Kidney (tissue), 14 donors: Measurements from ENCODE around the gene RHEB. TPM values are rescaled to one million over a fixed set of nuclear protein-coding genes. Genes with fewer than 3 reads are reported as not detected.

Source experiments
- DNase-seq, 5 donors: peaks; one replicate each; pipeline ENCODE4 v3.0.0-alpha.2; 2013 to 2020
- FAIRE-seq: peaks from 2 replicates; lab custom pipeline; 2012; peaks lifted over from hg19 to GRCh38; lab: Jason Lieb, UNC
- H3K27ac ChIP-seq, 2 donors: one replicate each; pipeline ENCODE4 v1.7.0; 2013; ENCODE audit warnings: low read depth in 2 of 2, low read length in 2 of 2, inconsistent platforms in 1 of 2
- H3K27me3 ChIP-seq: one replicate; pipeline ENCODE4 v1.7.1; 2013; ENCODE audit warnings: low read length, inconsistent platforms; ENCODE audit not compliant: control insufficient read depth, insufficient read depth
- H3K36me3 ChIP-seq, 3 donors: one replicate each; pipeline versions ENCODE4 v1.7.0 to v1.7.1; 2013; ENCODE audit warnings: low read length in 3 of 3, control low read depth in 1 of 3, inconsistent platforms in 1 of 3; ENCODE audit not compliant: insufficient read depth in 3 of 3, control insufficient read depth in 2 of 3
- H3K4me1 ChIP-seq, 3 donors: one replicate each; pipeline versions ENCODE4 v1.7.0 to v1.7.1; 2013; ENCODE audit warnings: low read length in 3 of 3, inconsistent platforms in 1 of 3, low read depth in 1 of 3; ENCODE audit not compliant: control insufficient read depth in 2 of 3, insufficient read depth in 2 of 3
- H3K4me3 ChIP-seq, 3 donors: one replicate each; pipeline versions ENCODE4 v1.7.0 to v1.8.1; 2013; ENCODE audit warnings: low read length in 3 of 3, control low read depth in 1 of 3, inconsistent platforms in 1 of 3
- H3K9ac ChIP-seq, 3 donors: one replicate each; pipeline versions ENCODE4 v1.7.0 to v1.7.1; 2013; ENCODE audit warnings: low read length in 3 of 3, control low read depth in 1 of 3, inconsistent platforms in 1 of 3
- H3K9me3 ChIP-seq, 3 donors: one replicate each; pipeline versions ENCODE4 v1.7.0 to v1.7.1; 2013; ENCODE audit warnings: low read length in 3 of 3, control low read depth in 1 of 3, inconsistent platforms in 1 of 3; ENCODE audit not compliant: control insufficient read depth in 2 of 3, insufficient read depth in 1 of 3
- intact Hi-C: fragments of 100-400 bp; cut with DNase I; formaldehyde crosslinking; loops from one replicate; pipeline ENCODE4 v1.11.1; 2022
- polyA plus RNA-seq: library from polyadenylated mRNA; stranded (reverse); fragments of 350-450 nt; fragmentation: Illumina TruSeq; extraction: RNeasy Lipid Tissue Mini Kit (QIAGEN cat#74804); gene quantifications from one replicate; pipeline ENCODE4 v1.2.3, GENCODE V29; 2014; ENCODE audit warnings: low read depth, low replicate concordance; ENCODE audit not compliant: insufficient read depth
- total RNA-seq: library from RNA; stranded (reverse); fragmentation: NEBNext Ultra II Directional; extraction: Animal tissue kit (Norgen Biotek cat#: 25700); gene quantifications from one replicate; pipeline ENCODE4 v1.2.1, GENCODE V29; 2021
- TF ChIP-seq, protein P1 (sequence below): IDR thresholded peaks from 3 replicates; pipeline ENCODE4 v1.5.1; 2012; ENCODE audit warnings: mild to moderate bottlenecking, moderate library complexity, borderline replicate concordance; ENCODE audit not compliant: insufficient read depth; ENCODE audit errors: extremely low read depth
- donor health status: control.
- donor health status: control.
- donor health status: control.
- donor health status: control.
- donor health status: control.
- donor health status: DM: yes; HTN: yes; CAD: no.
- donor health status: Normal renal cell carcinoma (clear cell type).

The RHEB gene
- total and polyA plus RNA-seq, 2 donors from 2014 or later = 92.7 to 123 TPM

DNA sequence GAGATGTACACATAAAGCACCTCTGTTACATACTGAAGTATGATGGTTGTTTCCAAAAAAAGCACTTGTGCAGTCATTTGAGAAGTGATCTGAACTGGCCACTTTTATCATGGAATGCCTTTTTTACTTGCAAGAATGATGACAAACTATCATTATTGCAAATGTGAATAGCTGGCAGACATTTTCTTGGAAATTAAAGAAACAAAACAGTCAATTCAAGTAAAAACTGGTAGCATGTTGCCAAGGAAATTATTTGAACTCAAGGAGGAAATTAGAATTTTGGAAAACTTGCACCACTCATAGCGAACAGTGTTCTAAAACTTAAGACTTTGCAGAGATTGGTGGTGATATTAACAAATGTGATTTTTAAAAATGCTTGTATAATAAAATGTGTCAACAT is 6.6 kb downstream of the RHEB start:
- no peak for DNase-seq
- Histone ChIP-seq H3K9ac (no peak overlapping the region), H3K27me3 (no peaks in the 10 kb centered on the region), H3K4me3 (no peak overlapping the region), H3K9me3 (no peaks in the 10 kb centered on the region), H3K36me3 (no peaks in the 10 kb centered on the region), H3K4me1 (peaks cover 0 to 13% (median 11%) of the 10 kb centered on the region in 3 donors), H3K27ac (no peak overlapping the region)
- intact Hi-C loops = no loop called here
- no peak for FAIRE-seq
- TF ChIP-seq, protein P1, sequence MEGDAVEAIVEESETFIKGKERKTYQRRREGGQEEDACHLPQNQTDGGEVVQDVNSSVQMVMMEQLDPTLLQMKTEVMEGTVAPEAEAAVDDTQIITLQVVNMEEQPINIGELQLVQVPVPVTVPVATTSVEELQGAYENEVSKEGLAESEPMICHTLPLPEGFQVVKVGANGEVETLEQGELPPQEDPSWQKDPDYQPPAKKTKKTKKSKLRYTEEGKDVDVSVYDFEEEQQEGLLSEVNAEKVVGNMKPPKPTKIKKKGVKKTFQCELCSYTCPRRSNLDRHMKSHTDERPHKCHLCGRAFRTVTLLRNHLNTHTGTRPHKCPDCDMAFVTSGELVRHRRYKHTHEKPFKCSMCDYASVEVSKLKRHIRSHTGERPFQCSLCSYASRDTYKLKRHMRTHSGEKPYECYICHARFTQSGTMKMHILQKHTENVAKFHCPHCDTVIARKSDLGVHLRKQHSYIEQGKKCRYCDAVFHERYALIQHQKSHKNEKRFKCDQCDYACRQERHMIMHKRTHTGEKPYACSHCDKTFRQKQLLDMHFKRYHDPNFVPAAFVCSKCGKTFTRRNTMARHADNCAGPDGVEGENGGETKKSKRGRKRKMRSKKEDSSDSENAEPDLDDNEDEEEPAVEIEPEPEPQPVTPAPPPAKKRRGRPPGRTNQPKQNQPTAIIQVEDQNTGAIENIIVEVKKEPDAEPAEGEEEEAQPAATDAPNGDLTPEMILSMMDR = no peak

DNA sequence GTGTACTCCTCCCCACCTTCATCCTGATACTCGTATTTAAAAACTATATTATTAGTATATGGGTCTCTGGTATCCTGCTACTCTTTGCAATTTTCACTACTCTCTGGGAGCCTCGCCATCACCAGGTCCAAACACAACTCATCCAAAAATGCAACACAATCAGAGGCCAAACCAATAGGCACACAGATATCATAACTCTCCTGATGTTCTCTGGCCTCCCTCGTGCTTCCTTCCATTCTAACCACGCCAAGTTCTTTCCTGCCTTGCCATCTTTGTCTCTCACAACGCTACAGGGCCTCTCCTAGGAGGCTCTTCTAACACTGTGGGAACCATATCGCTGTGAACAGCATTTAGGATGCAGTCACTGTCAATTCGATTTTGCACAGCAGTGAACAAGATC is 7.3 kb downstream of the RHEB start:
- H3K27me3 ChIP-seq = no peaks in the 10 kb centered on the region
- DNase-seq (no peak), FAIRE-seq (no peak)
- H3K4me1 ChIP-seq = peaks cover 0 to 5% (median 3%) of the 10 kb centered on the region in 3 donors
- intact Hi-C loops = no loop called here
- TF ChIP-seq, protein P1 = no peak
- H3K36me3 ChIP-seq = no peaks in the 10 kb centered on the region
- no peak overlapping the region for H3K4me3 ChIP-seq
- no peaks in the 10 kb centered on the region for H3K9me3 ChIP-seq
- no peak overlapping the region for H3K9ac ChIP-seq
- H3K27ac ChIP-seq = no peak overlapping the region

- H3K36me3 ChIP-seq = no peaks in the 10 kb centered on the region
- intact Hi-C loops = no loop called here
- no peak overlapping the region for H3K9ac ChIP-seq
- H3K4me1 ChIP-seq = peaks cover 0 to 5% (median 3%) of the 10 kb centered on the region in 3 donors
- H3K27ac ChIP-seq = no peak overlapping the region
- H3K9me3 ChIP-seq = no peaks in the 10 kb centered on the region
- TF ChIP-seq, protein P1 = no peak
- H3K4me3 ChIP-seq = no peak overlapping the region
- H3K27me3 ChIP-seq = no peaks in the 10 kb centered on the region
- FAIRE-seq (no peak), DNase-seq (no peak)
Measured at GRCh38 chr7:151511946-151512345, 7.7 kb downstream of the RHEB start.

DNA sequence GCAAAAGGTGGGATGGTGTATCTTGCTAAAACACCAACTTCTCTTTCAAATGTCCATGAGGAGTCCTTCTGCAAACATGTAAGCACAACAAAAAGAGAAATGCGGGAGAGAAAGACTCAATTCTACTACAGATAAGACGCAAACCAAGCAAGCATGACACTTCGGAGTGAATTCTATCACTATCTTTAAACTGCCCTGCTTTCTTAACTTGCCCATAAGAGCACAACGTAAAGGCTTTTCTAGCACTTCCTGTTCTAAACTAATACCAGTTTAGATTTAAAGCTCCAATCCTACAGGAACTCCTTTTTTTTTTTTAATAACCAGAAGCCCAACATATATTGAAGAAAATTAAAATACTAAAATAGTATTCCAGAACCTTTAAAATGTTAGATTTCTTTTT is 8.4 kb downstream of the RHEB start:
- Histone ChIP-seq H3K4me3 (no peak overlapping the region), H3K27ac (no peak overlapping the region), H3K27me3 (no peaks in the 10 kb centered on the region), H3K9me3 (no peaks in the 10 kb centered on the region), H3K36me3 (no peaks in the 10 kb centered on the region), H3K9ac (no peak overlapping the region), H3K4me1 (peaks cover 0 to 5% (median 3%) of the 10 kb centered on the region in 3 donors)
- intact Hi-C loops = no loop called here
- DNase-seq (no peak), FAIRE-seq (no peak)
- TF ChIP-seq, protein P1 = no peak
